GM18498 (cell line): ENCODE results near the gene MPRIP.

Source experiments
- ATAC-seq: cut with Tn5 transposase; IDR thresholded peaks from one replicate; pipeline ENCODE4 v1.9.1; 2021; ENCODE audit warnings: mild to moderate bottlenecking, moderate library complexity; ENCODE audit not compliant: unreplicated experiment

The MPRIP gene

DNA sequence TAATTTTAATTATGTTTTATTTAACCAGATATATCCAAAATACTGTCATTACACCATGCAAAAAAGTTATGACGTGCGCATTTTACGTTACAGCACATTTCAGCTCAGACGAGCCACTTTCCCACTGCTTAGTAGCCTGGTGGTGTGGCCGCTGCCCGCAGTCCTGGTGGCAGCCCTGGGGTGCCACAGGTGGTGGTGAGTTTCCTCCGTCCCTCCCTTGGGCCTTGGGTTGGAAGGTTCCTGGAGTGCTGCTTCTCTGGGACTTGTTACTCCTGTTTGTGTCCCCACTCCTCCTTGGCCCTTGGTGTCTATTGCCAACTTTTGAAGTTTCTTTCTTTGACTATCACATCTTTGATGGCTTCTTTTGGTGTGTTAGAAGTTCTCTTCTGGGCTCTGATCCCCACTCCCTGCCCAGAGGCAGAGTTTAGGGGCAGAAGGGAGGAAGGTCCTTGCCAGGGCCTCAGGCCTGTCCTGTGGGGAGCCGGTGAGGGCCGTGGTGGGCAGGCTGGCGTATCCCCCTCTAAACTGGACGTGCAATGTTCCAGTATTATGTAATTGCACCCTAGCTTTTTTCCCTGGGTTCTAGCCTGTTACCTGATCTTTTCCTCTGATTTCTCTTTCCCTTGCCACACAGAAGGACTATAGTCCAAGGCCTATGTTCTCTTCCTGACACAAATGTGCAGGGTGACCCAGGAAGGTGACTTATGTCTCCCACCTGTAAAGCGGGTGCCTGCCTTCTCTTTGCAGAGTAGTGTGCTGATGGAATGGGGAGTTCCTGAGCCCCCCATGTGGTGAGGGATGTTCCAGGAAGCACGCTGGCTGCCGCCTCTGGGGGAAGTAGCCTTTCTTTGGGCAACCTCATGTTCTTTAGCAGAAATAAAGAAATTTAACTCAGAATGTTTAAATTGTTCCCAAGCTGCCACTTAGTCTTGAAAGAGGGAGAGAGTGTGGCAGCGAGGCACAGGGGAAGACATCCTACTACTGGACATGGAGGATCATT lies 8.4 kb downstream of the MPRIP start:
- no peak for ATAC-seq

DNA sequence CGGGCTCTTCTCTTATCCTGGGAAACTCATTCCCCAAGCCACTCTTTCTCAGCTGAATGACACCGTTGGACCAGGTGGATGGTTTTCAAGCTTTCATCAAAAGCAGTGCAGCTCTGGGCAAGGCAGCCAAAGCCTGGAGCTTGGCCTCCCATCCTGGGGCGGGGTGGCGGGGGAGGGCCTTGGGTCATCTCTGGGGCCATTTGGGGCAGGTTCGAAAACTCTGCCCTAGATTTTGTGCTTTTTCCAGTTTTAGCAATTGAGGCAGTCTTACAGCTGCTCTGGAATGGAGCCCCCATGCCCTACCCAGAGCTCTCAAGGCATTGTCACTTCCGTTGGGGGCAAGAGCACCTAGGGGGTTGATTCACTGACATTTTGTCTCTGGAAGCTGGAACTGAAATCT lies 9.1 kb downstream of the MPRIP start:
- ATAC-seq: no peak

- ATAC-seq: no peak
These were observed 9.7 kb downstream of the MPRIP start for GRCh38 chr17:17051791-17052461.

DNA sequence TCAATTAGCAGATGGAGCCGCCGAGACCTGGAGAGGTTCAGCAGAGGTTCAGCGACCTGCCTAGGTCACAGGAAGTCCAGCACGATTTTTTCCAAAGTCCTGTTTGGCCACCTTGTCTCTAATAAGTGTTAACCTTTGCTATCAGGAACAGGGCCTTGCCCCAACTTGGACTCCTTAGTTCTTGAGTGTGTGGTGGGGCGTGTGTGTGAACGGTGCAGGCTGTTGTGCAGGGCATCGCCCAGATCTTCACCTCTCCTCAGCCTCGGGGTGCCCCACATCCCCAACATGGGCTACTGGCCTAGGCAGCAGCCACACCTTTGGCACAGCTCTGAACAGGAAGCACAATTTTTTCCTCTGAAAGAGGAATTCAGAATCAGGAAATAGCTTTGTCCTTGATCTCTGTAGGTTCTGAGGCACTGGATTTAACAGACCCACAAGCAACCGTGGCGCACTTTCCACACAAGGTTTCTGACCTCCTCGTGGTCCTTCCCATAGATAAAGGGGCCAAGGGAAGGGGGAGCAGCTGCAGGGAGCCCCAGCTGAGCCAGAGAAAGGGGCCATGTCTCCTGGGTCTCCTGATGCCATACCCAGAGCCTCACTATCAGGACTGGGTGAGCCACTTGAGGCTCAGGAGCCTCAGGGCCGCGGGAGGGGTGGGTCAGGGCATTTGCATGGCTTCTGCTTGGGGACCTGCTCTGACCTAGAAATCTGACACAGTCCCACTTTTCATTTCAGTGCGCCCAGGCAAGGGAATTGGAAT lies 10.4 kb downstream of the MPRIP start:
- ATAC-seq: no peak

GRCh38 chr17:17053446-17054379 lies 11.5 kb downstream of the MPRIP start:
- ATAC-seq: no peak

GRCh38 chr17:17054636-17055035 lies 12.4 kb downstream of the MPRIP start:
- ATAC-seq: no peak

GRCh38 chr17:17055286-17056155 lies 13.3 kb downstream of the MPRIP start:
- ATAC-seq: no peak

DNA sequence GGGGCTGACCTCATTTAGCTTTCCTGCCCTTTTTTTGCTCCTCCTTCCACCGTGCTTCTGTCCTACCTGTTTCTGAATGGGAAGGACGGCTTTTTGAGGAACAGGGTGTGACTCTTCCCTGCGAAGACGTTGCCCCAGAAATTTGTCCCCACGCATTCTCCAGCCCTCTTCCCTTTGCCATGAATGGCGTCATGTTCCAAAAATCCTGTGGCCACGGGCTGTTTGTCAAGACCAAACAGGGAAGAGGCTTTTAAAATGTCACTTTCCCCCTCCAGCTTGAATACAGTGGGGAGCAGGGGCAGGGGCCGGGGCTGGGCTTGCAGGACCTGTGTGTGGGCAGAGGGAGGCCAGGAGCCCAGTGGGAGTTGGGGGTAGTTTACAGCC lies 13.9 kb downstream of the MPRIP start:
- no peak for ATAC-seq

GRCh38 chr17:17057057-17057551 lies 14.8 kb downstream of the MPRIP start:
- ATAC-seq: no peak

DNA sequence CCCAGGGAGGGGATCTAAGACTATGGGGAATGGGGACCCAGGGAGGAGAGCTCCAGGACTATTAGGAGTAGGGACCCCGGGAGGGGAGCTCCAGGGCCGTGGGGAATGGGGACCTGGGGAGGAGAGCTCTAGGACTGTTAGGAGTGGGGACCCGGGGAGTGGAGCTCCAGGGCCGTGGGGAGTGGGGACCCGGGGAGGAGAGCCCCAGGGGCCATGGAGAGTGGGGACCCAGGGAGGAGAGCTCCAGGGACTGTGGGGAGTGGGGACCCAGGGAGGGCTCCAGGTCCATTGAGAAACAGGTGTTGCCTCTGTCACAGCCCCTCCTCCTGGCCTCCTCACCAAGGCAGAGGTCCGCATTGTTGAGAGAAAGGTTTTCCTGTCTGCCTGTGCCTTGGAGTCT lies 16.0 kb downstream of the MPRIP start:
- no peak for ATAC-seq

DNA sequence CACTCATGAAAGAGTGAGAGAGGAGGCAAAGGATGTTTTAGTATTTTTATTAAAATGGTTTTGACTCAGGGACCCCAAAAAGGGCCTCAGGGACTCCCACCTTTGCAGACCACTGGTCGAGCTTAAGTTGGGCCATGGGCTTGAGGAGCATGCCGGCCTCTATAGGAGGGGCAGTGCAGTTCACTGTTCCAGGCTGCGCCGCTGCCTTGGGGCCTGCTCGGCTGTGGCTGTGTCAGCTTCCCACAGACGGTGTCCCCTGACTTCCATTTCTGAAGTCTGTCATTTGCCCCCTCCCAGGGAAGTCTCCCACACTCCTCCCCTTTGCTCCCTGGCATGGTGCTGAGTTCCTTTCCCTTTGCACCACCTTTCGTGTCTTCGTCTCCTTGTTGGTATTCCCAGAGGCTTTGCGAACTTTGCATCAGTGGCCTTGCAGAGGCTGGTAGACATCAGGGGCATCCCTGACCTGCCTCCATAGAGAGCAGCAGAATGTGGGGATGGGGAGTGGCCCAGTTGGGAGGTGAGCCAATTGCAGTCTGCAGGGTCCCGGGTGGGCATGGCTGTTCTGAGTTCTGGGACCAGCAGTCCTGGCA lies 17.1 kb downstream of the MPRIP start:
- no peak for ATAC-seq

DNA sequence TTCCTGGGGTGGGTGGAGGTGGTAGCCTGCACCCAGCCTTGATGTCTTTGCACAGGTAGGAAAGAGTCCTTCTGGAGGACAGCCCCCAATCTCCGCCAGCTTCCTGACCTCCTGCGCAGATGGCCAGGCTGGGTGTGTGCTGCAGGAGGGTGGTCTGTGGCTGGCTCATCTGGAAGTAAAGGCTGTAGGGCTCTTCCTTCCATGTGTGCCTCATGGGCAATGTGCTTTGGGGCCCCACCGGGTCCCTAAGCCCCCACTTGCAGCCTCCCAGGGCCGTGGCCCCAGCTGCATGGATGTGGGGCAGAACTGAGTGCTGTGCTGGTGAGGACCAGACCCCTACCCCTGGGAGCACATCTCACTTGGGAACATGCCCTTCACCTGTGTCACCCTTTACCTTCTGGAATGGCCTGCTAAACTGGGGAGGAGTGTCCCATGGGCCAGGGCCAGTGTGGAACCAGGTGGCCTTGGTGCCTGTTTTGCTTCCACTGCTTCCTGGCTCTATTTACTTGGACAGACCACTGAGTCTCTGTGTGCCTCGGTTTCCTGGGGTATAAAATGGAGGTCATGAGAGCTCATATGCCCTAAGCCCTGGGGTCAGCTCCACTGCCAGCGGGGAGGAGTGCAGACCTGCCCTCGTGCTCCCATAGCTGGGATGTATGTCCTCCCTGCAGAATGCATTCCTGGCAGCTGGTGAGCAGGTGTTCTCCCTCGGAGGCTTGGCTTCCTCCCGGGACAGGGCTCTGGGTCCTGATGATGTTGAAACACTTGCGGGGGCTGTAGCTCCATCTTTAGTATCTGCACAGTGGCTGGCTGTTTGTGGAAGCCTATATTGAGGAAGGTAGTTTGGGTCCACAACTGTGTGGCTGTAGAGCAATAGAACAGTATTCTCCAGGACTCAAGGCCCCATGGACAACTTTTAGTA lies 18.0 kb downstream of the MPRIP start:
- no peak for ATAC-seq

DNA sequence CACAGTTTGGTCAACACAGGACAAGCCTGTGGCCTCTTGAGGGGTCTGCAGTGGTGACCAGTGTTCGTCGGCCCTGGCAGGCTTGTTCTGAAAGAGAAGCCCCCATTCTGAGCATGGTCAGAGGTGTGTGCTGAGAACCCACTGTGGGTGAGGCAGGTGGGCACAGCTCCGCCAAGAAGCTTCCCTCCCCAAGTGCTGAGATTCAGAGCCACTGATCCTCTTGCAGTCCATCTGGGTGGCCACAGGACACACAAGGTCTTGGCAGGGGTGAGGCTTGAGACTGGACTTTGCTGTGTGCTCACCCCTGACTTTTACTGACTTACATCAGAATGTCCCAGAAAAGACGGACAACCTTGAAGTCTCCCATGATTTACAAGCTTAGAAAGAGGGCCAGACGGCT lies 18.7 kb downstream of the MPRIP start:
- no peak for ATAC-seq

GRCh38 chr17:17061516-17061915 lies 19.3 kb downstream of the MPRIP start:
- no peak for ATAC-seq

DNA sequence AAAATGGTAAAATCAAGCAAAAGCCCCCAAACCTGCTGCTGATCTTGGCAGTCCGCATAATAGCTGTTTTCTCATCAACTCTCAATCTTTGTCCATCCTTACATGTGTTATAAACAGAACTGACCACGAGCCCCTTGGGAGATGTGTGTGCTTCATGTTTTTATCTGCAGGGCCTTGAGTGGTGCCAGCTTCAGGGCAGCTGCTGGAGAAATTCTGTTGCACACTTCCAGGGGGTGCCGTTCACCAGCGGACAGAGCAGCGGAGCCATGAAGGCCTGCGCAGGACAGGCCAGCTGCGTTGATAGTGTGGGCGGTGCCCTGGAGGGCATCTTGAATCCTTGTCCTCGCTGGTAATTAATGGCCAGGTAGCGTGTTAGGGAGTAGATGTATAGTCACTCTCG lies 20.1 kb downstream of the MPRIP start:
- no peak for ATAC-seq

- no peak for ATAC-seq
These were observed 20.6 kb downstream of the MPRIP start for GRCh38 chr17:17062866-17063265.

DNA sequence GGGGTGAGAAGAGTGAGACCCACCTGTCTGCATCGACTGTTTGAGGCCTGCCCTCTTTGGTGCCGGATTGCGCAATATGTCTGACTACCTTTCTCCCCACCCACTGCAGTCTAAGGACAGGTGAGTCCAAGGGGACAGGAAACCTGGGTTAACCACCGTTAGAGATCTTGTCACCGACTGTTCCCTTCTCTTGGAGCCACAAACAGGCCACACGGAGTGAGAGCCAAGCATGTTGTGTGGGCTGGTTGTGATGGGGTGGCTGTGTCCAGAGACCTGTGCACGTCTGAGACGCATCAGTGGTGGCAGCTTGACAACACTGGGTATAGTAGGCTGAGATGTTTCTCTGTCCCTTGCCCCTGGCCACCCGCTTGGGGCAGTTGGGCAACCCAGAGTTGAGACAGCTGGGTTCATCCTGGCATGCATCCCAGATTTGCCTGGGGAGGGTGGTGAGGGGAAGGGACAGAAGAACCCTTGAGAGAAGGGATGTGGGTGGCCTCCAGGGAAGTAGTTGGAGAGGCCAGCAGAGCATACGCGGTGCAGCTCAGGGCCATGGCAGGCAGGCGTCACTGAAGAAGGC lies 21.4 kb downstream of the MPRIP start:
- ATAC-seq: no peak
